ENCODE results near the gene PCBP2.

- TF ChIP-seq POLR2A (IDR thresholded peaks at IDR 0.05) (no peak), CTCF (IDR thresholded peaks at IDR 0.05) (no peak)
Observed at GRCh38 chr12:53507603-53507885, 55.6 kb downstream of the PCBP2 start.

Measured in adrenal gland (tissue), 5 donors.